ENCODE results near the gene P2RY2. TPM values are rescaled to one million over a fixed set of nuclear protein-coding genes. Genes with fewer than 3 reads are reported as not detected.
A peak's percentile ranks its signal among the peaks of the same experiment; 100 is the strongest.

Gene P2RY2
- total RNA-seq, 1 experiment from 2014 or later = 1.2 TPM

- no peak; the same call in 1 of the 2 replicates for ATAC-seq
- TF ChIP-seq JAZF1 (CRISPR knock-in tag; IDR thresholded peaks at IDR 0.05) (no peak), FOXP1 (CRISPR knock-in tag; IDR thresholded peaks at IDR 0.05; ENCODE audit: borderline replicate concordance) (no peak), NFE2L1 (CRISPR knock-in tag; IDR thresholded peaks at IDR 0.05) (no peak), NR3C1 (CRISPR knock-in tag; conservative IDR thresholded peaks at IDR 0.05; ENCODE audit: low read depth) (no peak), ZNF219 (CRISPR knock-in tag; IDR thresholded peaks at IDR 0.05; ENCODE audit: borderline replicate concordance) (no peak), SP1 (CRISPR knock-in tag; conservative IDR thresholded peaks at IDR 0.05) (no peak), MYBL2 (CRISPR knock-in tag; IDR thresholded peaks at IDR 0.05) (no peak), RORB (CRISPR knock-in tag; IDR thresholded peaks at IDR 0.05) (no peak)
- TF ChIP-seq, protein P1, sequence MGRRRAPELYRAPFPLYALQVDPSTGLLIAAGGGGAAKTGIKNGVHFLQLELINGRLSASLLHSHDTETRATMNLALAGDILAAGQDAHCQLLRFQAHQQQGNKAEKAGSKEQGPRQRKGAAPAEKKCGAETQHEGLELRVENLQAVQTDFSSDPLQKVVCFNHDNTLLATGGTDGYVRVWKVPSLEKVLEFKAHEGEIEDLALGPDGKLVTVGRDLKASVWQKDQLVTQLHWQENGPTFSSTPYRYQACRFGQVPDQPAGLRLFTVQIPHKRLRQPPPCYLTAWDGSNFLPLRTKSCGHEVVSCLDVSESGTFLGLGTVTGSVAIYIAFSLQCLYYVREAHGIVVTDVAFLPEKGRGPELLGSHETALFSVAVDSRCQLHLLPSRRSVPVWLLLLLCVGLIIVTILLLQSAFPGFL (CRISPR knock-in tag; IDR thresholded peaks at IDR 0.05; ENCODE audit: borderline replicate concordance) = no peak
- TF ChIP-seq, protein P2, sequence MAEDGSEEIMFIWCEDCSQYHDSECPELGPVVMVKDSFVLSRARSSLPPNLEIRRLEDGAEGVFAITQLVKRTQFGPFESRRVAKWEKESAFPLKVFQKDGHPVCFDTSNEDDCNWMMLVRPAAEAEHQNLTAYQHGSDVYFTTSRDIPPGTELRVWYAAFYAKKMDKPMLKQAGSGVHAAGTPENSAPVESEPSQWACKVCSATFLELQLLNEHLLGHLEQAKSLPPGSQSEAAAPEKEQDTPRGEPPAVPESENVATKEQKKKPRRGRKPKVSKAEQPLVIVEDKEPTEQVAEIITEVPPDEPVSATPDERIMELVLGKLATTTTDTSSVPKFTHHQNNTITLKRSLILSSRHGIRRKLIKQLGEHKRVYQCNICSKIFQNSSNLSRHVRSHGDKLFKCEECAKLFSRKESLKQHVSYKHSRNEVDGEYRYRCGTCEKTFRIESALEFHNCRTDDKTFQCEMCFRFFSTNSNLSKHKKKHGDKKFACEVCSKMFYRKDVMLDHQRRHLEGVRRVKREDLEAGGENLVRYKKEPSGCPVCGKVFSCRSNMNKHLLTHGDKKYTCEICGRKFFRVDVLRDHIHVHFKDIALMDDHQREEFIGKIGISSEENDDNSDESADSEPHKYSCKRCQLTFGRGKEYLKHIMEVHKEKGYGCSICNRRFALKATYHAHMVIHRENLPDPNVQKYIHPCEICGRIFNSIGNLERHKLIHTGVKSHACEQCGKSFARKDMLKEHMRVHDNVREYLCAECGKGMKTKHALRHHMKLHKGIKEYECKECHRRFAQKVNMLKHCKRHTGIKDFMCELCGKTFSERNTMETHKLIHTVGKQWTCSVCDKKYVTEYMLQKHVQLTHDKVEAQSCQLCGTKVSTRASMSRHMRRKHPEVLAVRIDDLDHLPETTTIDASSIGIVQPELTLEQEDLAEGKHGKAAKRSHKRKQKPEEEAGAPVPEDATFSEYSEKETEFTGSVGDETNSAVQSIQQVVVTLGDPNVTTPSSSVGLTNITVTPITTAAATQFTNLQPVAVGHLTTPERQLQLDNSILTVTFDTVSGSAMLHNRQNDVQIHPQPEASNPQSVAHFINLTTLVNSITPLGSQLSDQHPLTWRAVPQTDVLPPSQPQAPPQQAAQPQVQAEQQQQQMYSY (CRISPR knock-in tag; IDR thresholded peaks at IDR 0.05) = no peak
- Mint-ChIP-seq H3K27me3 (ENCODE audit: low read depth) (peaks cover 61% of the 10 kb centered on the region), H3K27ac (no peak overlapping the region), H3K4me3 (peak overlapping the region; percentile 78), H3K36me3 (no peaks in the 10 kb centered on the region), H3K4me1 (peaks cover 8% of the 10 kb centered on the region), H3K9me3 (no peaks in the 10 kb centered on the region)
- POLR2A ChIA-PET = interaction anchor here (1.4 kb wide), 1 partner anchor 18 kb away, joined by 5 read pairs; no protein-coding TSS in a partner anchor
- CTCF ChIA-PET = interaction anchor here (0.5 to 2.9 kb wide), 6 partner anchors 11 to 493 kb away, joined by 3 to 27 read pairs (median 4); no protein-coding TSS in a partner anchor
- DNase-seq (ENCODE audit: low spot score) = no peak
These were observed 742 bp downstream of the P2RY2 start for GRCh38 chr11:73218830-73219215.

DNA sequence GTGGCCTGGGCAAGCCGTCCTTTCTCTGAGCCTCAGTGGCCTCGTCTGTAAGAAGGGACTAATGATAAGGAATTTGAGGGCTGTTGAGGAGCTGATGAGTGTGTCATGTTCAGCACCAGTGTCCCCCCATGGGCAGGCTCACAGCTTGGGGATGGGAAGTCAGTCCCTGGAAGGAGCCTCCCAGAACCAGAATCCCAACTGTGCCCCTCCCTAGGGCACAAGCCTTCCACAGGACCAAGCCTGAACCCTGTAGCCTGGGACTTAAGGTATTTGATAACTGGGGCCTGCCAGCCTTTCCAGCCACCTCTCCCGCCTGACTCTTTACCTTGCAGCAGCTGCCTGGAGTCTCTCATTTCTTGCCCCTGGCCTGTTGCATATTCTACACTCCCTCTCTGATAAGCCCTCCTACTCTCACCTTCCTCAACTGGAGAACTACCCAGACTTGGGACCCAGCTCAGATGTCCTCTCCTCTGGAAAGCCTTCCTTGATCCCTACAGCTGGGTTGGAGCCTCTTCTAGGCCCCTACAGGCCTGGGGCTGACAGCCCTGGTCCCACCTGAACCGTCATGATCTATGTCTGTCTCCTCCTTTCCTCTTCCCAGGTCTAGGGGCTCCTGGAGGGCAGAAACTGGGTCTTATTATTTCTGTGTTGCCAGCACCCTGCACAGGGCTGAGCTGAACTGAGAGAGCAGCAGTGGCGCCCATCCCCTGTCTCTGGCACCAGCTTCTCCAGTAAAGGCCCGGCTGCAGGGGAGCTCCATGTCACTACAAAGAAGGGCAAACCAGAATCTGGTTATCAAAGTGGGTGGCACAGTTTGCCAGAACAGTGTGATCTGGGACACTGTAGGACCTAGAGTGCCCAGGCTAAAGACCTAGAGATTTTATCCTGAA is 1.6 kb downstream of the P2RY2 start:
- ChIA-PET POLR2A (interaction anchor here (1.4 kb wide), 1 partner anchor 17 kb away, joined by 5 read pairs; no protein-coding TSS in a partner anchor), CTCF (interaction anchor here (0.7 to 2.9 kb wide), 9 partner anchors 10 to 259 kb away, joined by 3 to 27 read pairs (median 4); no protein-coding TSS in a partner anchor)
- Mint-ChIP-seq H3K9me3 (no peaks in the 10 kb centered on the region), H3K4me3 (peak overlapping the region; percentile 78), H3K4me1 (peaks cover 8% of the 10 kb centered on the region), H3K27ac (no peak overlapping the region), H3K27me3 (ENCODE audit: low read depth) (peaks cover 61% of the 10 kb centered on the region), H3K36me3 (no peaks in the 10 kb centered on the region)
- DNase-seq (ENCODE audit: low spot score) (no peak), ATAC-seq (no peak)
- TF ChIP-seq, protein P2 (CRISPR knock-in tag; IDR thresholded peaks at IDR 0.05) = no peak
- TF ChIP-seq, protein P3, sequence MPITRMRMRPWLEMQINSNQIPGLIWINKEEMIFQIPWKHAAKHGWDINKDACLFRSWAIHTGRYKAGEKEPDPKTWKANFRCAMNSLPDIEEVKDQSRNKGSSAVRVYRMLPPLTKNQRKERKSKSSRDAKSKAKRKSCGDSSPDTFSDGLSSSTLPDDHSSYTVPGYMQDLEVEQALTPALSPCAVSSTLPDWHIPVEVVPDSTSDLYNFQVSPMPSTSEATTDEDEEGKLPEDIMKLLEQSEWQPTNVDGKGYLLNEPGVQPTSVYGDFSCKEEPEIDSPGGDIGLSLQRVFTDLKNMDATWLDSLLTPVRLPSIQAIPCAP (CRISPR knock-in tag; IDR thresholded peaks at IDR 0.05) = no peak
- TF ChIP-seq ZNF416 (CRISPR knock-in tag; IDR thresholded peaks at IDR 0.05) (no peak), NFE2L1 (CRISPR knock-in tag; IDR thresholded peaks at IDR 0.05) (no peak), USF1 (CRISPR knock-in tag; IDR thresholded peaks at IDR 0.05) (no peak), RELA (CRISPR knock-in tag; IDR thresholded peaks at IDR 0.05; ENCODE audit: borderline replicate concordance) (no peak)

All from WTC11 (cell line).